GM12878 (cell line): ENCODE results near the gene STIL. TPM values are rescaled to one million over a fixed set of nuclear protein-coding genes. Genes with fewer than 3 reads are reported as not detected.

Source experiments
- ATF7 ChIP-seq: fragments of 450-650 bp; IDR thresholded peaks from 2 replicates; pipeline ENCODE4 v1.6.1; 2016; ENCODE audit warnings: low read depth, mild to moderate bottlenecking
- CHD2 ChIP-seq: IDR thresholded peaks from 2 replicates; pipeline ENCODE4 v1.6.1; 2011; ENCODE audit warnings: low read depth, low read length, improper control_type of control experiment, borderline replicate concordance
- EGR1 ChIP-seq, 2 experiments: IDR thresholded peaks; 1 replicate in 1 of 2; 2 replicates in 1 of 2; pipeline ENCODE4 v1.6.1; 2011 to 2012; ENCODE audit warnings: low read depth in 2 of 2, low read length in 2 of 2, borderline replicate concordance in 1 of 2, mild to moderate bottlenecking in 1 of 2, moderate library complexity in 1 of 2
- EP300 ChIP-seq, 2 experiments: fragments of 150-350 bp in 1 of 2; IDR thresholded peaks; 2 replicates each; pipeline ENCODE4 v1.6.1; 2011 to 2012; ENCODE audit warnings: low read depth in 2 of 2, low read length in 2 of 2, borderline replicate concordance in 1 of 2, improper control_type of control experiment in 1 of 2, inconsistent platforms in 1 of 2; ENCODE audit not compliant: control insufficient read depth in 1 of 2
- FOS ChIP-seq: IDR thresholded peaks from 3 replicates; pipeline ENCODE4 v1.6.1; 2011; ENCODE audit warnings: borderline replicate concordance; ENCODE audit not compliant: insufficient read length; ENCODE audit errors: extremely low read depth
- NFYA ChIP-seq: IDR thresholded peaks from 2 replicates; pipeline ENCODE4 v1.6.1; 2011; ENCODE audit warnings: low read depth, mild to moderate bottlenecking, low read length, improper control_type of control experiment, borderline replicate concordance
- SPI1 ChIP-seq: IDR thresholded peaks from 2 replicates; pipeline ENCODE4 v1.6.1; 2011; ENCODE audit warnings: low read depth, mild to moderate bottlenecking, low read length, moderate library complexity, borderline replicate concordance; ENCODE audit not compliant: insufficient read depth
- TAF1 ChIP-seq: IDR thresholded peaks from 2 replicates; pipeline ENCODE4 v1.6.1; 2011; ENCODE audit warnings: mild to moderate bottlenecking, low read depth, low read length, borderline replicate concordance
- polyA plus RNA-seq, 11 experiments: library from polyadenylated mRNA; depleted of rRNA in 4 of 11; unstranded in 6 of 11; stranded (reverse) in 5 of 11; fragments of >200 nt; fragmentation: Nextera tagmentation in 4 of 11; fragmentation: Illumina TruSeq in 1 of 11; extraction: Ambion mirVana in 4 of 11; extraction: Trizol in 1 of 11; gene quantifications; 1 replicate in 1 of 11; 2 replicates in 10 of 11; pipeline versions ENCODE4 v1.2.1 to v1.2.3, GENCODE V29; 2011 to 2016; ENCODE audit warnings: inconsistent platforms in 2 of 11, missing spikeins in 2 of 11, low read depth in 1 of 11
- total RNA-seq, 4 experiments: library from RNA; depleted of rRNA in 3 of 4; stranded (reverse); fragments of >200 nt in 3 of 4; fragmentation: Illumina TruSeq in 1 of 4; extraction: Trizol in 1 of 4; gene quantifications; 2 replicates each; pipeline versions ENCODE4 v1.2.1 to v1.2.3, GENCODE V29; 2013 to 2021
- TF ChIP-seq, protein P1 (sequence below): fragments of 450-650 bp; IDR thresholded peaks from 2 replicates; pipeline ENCODE4 v1.6.1; 2016; ENCODE audit warnings: mild to moderate bottlenecking
- TF ChIP-seq, protein P2 (sequence below): fragments of 450-650 bp; IDR thresholded peaks from 2 replicates; pipeline ENCODE4 v1.6.1; 2014; ENCODE audit warnings: mild to moderate bottlenecking

STIL gene
- total and polyA plus RNA-seq, 10 of the 15 experiments (the other 5 are each of a cell fraction or from before 2014, with no cell fraction given), result 6.0 to 35.1 (median 26.5) TPM

DNA sequence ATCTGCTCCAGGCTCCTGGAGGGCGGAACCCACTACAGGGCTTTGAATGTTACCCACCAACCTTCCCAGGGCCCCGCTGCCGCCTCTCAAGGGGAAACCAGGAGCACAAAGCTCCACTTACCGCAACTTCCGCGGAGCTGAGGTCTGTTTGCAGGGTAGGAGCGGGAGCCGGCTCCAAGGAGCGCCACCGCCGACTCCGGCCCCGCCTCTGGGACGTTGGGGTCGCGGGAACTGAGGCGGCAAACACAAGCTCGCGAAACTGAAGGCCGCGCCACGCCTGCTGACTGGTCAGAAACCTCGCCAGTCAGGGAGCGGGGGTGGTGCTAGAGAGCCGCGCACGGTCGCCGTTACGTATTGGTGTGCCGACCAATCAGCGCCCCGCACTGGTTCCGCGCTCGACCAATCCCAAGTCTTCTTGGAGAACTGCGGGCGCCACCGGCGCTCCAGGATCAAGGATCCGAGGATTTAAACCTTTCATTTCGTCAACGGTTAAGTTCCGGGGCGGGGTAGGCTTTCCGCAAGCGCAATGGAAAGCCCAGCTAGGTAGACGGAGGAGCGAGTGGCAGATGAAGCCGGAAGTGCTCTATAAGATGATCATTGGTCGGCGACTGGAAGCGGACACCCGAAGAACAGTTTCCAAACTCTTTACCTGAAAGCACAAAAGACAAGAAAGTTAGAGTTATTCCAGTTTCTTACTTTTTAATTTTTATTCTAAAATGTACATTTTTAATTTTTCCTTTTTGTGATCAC lies at the start of gene STIL (continued):
- TF ChIP-seq TAF1, result peak; percentile 92
- TF ChIP-seq ATF7, result peak; percentile 58
- TF ChIP-seq, protein P1, sequence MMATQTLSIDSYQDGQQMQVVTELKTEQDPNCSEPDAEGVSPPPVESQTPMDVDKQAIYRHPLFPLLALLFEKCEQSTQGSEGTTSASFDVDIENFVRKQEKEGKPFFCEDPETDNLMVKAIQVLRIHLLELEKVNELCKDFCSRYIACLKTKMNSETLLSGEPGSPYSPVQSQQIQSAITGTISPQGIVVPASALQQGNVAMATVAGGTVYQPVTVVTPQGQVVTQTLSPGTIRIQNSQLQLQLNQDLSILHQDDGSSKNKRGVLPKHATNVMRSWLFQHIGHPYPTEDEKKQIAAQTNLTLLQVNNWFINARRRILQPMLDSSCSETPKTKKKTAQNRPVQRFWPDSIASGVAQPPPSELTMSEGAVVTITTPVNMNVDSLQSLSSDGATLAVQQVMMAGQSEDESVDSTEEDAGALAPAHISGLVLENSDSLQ, result peak; percentile 97
- TF ChIP-seq EGR1 (IDR thresholded peaks at IDR 0.05; ENCODE audit: borderline replicate concordance in 1 of 2, low read depth in 2 of 2, low read length in 2 of 2), result no peak
- peak; percentile 63; the same call in 1 of the 2 replicates for TF ChIP-seq NFYA
- TF ChIP-seq, protein P2, sequence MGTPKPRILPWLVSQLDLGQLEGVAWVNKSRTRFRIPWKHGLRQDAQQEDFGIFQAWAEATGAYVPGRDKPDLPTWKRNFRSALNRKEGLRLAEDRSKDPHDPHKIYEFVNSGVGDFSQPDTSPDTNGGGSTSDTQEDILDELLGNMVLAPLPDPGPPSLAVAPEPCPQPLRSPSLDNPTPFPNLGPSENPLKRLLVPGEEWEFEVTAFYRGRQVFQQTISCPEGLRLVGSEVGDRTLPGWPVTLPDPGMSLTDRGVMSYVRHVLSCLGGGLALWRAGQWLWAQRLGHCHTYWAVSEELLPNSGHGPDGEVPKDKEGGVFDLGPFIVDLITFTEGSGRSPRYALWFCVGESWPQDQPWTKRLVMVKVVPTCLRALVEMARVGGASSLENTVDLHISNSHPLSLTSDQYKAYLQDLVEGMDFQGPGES, result peak; percentile 89
- peak in 1 of 2 experiments; percentile 39; a peak in 1 of 4 replicates for TF ChIP-seq EP300 (IDR thresholded peaks at IDR 0.05; ENCODE audit: borderline replicate concordance in 1 of 2, control insufficient read depth in 1 of 2, low read depth in 2 of 2, low read length in 2 of 2)
- peak; percentile 72 for TF ChIP-seq FOS
- peak; percentile 94 for TF ChIP-seq CHD2
- peak; percentile 13; the same call in 1 of the 2 replicates for TF ChIP-seq SPI1
- TF ChIP-seq, all 136 proteins: peak for 50
